D721Med (cell line): ENCODE data around the gene NR3C2.

Experiments
- DNase-seq: peaks from one replicate; pipeline ENCODE4 v3.0.0; 2011; ENCODE audit warnings: low spot score; ENCODE audit not compliant: insufficient read length
- FAIRE-seq: peaks from 2 replicates; lab custom pipeline; 2011; peaks lifted over from hg19 to GRCh38; lab: Jason Lieb, UNC
- TF ChIP-seq, protein P1 (sequence below): IDR thresholded peaks from 2 replicates; pipeline ENCODE4 v1.5.1; 2012; ENCODE audit warnings: mild to moderate bottlenecking, control low read depth; ENCODE audit not compliant: insufficient read depth; ENCODE audit errors: missing control alignments

Gene NR3C2

DNA sequence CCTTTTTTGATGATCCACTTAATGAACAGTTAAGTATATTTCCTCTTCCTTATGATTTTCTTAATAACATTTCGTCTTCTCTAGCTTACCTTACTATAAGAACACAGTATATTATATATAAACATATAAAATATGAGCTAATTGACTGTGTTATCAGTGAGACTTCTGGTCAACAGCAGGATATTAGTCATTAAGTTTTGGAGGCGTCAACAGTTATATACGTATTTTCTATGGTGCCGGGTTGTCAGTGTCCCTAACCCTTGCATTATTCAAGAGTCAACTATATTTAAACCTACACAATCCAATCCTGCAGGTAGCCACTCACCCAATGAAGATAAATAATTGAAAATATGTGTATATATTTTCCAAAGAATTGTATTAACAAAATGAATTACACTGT lies 88.0 kb downstream of the NR3C2 start:
- FAIRE-seq (no peak), DNase-seq (no peak)

DNA sequence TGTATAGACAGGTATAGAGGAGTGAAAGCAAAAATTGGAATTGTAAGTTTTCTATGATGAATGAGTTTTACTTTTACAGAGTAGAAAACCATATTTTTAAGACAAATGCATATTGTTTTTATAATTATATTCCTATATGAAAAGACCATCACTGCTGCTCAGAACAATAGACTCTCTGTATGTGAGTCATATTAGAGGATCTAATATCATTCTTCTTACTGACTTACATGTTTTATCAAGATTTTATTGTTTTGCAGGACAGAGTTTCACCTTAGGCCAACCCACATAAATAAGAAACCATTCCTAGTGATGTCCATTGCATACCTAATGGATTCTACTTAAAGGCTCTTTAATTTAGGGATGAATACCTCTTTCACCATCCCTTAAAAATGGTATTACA lies 88.6 kb downstream of the NR3C2 start:
- FAIRE-seq (no peak), DNase-seq (no peak)
- TF ChIP-seq, protein P1, sequence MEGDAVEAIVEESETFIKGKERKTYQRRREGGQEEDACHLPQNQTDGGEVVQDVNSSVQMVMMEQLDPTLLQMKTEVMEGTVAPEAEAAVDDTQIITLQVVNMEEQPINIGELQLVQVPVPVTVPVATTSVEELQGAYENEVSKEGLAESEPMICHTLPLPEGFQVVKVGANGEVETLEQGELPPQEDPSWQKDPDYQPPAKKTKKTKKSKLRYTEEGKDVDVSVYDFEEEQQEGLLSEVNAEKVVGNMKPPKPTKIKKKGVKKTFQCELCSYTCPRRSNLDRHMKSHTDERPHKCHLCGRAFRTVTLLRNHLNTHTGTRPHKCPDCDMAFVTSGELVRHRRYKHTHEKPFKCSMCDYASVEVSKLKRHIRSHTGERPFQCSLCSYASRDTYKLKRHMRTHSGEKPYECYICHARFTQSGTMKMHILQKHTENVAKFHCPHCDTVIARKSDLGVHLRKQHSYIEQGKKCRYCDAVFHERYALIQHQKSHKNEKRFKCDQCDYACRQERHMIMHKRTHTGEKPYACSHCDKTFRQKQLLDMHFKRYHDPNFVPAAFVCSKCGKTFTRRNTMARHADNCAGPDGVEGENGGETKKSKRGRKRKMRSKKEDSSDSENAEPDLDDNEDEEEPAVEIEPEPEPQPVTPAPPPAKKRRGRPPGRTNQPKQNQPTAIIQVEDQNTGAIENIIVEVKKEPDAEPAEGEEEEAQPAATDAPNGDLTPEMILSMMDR, result no peak

More for the DNA sequence above, 88.0 kb downstream of the NR3C2 start:
- TF ChIP-seq, protein P1, result no peak

GRCh38 chr4:148349153-148349552 lies 93.1 kb downstream of the NR3C2 start:
- no peak for DNase-seq
- FAIRE-seq, result no peak
- TF ChIP-seq, protein P1, result no peak

DNA sequence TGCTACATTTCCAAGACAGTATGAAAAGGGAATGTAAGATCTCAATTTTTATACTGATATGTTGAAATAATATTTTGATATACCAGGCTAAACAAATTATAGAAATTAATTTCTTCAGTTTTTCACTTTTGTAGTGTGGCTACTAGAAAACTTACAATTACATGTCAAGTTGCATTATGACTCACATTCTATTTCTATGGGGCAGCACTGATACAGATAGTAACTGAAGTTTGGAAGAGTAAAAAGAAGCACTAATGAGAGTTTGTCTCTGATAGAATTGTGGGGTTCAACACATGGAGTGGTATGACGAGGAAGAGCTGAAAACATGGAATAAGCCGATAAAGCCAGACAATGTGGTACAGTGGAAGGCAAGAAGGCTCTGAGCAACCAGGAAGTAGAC lies 95.6 kb downstream of the NR3C2 start:
- FAIRE-seq (no peak), DNase-seq (no peak)
- TF ChIP-seq, protein P1, result no peak

DNA sequence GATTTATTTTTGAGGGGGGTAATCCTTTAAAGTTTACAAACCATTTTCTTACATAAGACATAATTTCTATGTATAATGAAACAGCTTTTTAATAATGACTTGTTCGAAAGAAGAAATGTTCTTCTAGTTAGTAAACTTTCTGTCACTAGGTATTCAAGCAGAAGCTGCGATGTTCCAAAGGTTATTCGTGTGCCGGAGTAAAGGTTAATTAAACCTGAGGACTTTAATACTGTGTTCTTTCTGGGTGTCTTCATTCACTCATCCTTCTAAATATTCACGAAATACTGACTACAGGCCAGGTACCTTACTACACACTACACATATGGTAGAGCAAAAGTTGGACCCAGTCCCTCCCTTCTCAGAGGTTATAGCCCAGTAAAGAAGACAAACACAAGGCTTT lies 96.7 kb downstream of the NR3C2 start:
- TF ChIP-seq, protein P1, result no peak
- DNase-seq (no peak), FAIRE-seq (no peak)

- DNase-seq (no peak), FAIRE-seq (no peak)
- TF ChIP-seq, protein P1, result no peak
Observed at GRCh38 chr4:148344941-148345340, 97.3 kb downstream of the NR3C2 start.

- TF ChIP-seq, protein P1, result no peak
- DNase-seq (no peak), FAIRE-seq (no peak)
Observed at GRCh38 chr4:148344352-148344751, 97.9 kb downstream of the NR3C2 start.
